HG02973 (cell line): ENCODE measurements around the gene CAMTA2.
"Not testable (repeated sequence)": the region's sequence is repeated elsewhere in the genome, so short reads cannot be mapped to it uniquely, and the experiment has no call there.

ENCODE experiments used
- ATAC-seq: cut with Tn5 transposase; IDR thresholded peaks from one replicate; pipeline ENCODE4 v1.9.1; 2021; ENCODE audit warnings: moderate library complexity; ENCODE audit not compliant: unreplicated experiment

CAMTA2 gene

DNA sequence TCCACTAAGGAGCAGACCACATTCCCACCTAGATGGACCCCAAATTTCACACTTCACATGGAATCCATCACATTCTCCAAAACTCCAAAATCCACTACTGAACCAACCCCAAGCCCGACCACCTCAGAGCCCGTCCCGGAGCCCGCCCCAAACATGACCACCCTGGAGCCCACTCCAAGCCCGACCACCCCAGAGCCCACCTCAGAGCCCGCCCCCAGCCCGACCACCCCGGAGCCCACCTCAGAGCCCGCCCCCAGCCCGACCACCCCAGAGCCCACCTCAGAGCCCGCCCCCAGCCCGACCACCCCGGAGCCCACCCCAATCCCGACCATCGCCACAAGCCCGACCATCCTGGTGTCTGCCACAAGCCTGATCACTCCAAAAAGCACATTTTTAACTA is 53.8 kb downstream of the CAMTA2 start:
- ATAC-seq, result no peak

GRCh38 chr17:4932756-4933155 is 54.7 kb downstream of the CAMTA2 start:
- no peak for ATAC-seq

DNA sequence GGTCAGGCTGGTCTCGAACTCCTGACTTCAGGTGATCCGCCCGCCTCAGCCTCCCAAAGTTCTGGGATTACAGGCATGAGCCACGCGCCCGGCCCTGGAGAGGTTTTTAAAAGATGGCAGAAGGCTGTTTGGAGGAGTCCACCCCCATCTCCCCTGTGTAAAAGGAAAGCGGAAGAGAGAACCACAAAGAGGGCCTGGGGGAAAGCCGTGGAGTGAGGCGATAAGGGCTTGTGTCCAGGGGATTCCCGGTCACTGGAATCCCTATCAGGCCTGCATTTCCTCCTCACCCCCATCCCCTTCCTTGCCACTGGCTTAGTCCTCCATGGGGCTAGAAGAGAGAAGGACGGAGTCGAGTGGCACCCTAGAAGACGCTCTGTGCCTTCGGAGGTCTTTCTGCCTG is 55.5 kb downstream of the CAMTA2 start, which contains the start of gene GP1BA:
GP1BA (plus strand) TSS at position 315 of the 400 bp plus-strand sequence. CDS start 328 bp downstream, outside the sequence.
- ATAC-seq, result no peak

GRCh38 chr17:4928881-4929280 is 58.6 kb downstream of the CAMTA2 start:
- no peak for ATAC-seq

GRCh38 chr17:4926577-4927335 is 60.7 kb downstream of the CAMTA2 start:
- ATAC-seq, result not testable (repeated sequence)

GRCh38 chr17:4921320-4921719 is 66.2 kb downstream of the CAMTA2 start:
- ATAC-seq, result no peak

GRCh38 chr17:4920351-4921048 is 67.0 kb downstream of the CAMTA2 start:
- ATAC-seq, result no peak

DNA sequence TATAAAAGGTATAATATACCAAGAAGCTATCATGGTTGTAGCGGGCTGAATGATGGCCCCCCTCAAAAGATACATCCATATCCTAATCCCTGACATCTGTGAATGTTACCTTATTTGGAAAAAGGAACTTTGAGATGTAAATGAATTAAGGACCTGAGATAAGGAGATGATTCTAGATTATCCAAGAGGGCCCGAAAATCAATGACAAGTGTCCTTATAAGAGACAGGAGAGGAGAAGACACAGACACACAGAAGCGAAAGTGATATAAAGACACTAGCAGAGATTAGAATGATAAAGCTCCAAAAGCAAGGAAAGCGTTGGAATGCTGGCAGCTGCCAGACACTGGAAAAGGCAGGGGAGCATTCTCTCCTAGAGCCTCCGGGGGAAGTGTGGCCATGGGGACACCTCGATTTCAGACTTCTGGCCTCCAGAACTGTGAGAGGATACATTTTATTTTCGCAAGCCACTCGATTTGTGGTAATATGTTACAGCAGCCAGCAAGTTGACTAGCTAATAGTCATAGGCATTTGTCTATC is 67.9 kb downstream of the CAMTA2 start:
- ATAC-seq, result no peak
